ENCODE measurements around the gene LCE1F.

The LCE1F gene

DNA sequence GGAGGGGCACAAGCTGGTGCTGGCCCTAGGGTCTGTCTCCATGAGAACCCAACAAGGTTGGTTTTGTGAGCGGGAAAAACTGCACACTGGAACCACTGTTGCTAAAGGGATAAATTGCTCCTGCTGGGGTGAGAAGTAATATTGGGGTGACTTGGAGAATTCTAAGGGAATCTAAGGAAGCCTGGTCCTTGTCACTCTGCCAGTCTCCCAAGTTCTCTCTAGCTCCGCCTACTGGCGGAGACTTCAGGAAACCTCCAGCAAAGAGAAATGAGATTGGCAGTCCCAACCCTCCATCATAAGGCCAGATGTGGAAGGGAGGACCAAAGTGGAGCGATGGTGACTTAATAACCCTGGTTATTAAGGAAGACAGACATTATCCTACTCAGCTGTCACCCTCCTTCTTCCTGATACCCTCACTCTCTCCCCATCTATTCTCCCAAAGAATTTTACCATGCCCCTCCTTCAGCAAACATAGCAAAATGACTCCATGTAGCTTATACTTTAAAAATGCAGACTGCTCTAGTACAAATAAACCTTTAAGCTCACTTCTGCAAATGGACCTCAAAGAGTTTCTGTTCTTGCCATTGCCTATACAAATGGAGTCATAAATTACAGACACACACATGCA lies 2.7 kb downstream of the LCE1F start:
- ATAC-seq: no peak

DNA sequence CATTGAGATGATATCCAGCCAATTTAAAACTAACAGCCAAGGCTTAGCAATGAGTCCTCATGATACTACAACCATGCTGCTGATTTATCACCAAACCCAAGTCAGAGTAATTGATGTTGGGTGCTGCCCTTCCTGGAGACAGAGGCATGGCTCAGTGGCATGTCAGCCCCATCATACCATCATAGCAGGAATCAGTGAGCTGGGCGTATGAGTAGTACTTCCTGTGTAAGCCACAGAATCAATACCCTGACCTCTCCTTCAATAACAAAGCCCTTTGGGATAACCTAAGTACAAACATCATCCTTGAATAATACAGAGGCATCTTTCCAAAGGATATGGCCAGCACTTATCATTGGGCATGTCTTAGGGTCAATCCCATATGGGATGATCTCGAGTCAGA lies 8.2 kb downstream of the LCE1F start:
- ATAC-seq: no peak

DNA sequence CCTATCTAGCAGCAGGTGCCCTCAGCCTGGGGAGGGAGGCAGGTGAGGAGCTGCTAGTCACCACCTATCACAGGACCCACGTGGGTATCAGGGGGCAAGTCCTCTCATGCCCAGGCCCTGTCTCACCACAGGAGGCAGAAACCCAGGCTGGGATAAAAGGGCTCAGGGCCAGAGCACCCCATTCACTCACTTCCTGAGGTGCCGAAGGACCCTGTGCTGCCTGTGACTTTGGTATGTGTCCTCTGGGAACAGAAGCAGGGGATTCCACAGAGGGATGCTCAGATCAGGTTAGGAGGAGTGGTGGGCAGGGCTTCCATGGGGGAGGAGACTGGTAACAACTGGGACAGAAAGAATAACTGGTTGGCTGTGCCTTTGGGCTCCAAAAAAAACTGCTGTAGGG lies 11.1 kb downstream of the LCE1F start, which contains the start of gene LCE1E:
TSS of gene LCE1E (plus strand) at position 181 of the 400 bp plus-strand sequence. CDS start 1,043 bp downstream, outside the sequence.
- no peak for ATAC-seq

DNA sequence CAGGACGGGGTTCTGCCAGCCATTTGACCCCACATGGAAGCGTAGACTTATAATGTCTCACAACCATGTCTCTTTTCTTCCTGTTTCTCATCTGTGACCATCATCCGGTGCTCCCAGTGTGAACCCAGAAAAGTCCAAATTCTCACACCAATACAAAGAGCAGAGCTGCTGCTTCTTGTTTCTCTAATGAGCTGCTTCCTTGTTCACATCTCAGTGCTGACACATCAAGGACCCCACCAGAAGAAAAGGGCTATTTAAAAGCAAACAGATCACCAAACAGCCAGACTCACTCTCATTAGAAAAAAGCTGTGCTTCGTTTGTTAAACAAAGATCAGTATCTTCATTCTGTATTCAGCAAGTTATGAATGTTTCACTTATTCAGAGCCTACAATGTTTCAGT lies 20.7 kb downstream of the LCE1F start:
- ATAC-seq: no peak

DNA sequence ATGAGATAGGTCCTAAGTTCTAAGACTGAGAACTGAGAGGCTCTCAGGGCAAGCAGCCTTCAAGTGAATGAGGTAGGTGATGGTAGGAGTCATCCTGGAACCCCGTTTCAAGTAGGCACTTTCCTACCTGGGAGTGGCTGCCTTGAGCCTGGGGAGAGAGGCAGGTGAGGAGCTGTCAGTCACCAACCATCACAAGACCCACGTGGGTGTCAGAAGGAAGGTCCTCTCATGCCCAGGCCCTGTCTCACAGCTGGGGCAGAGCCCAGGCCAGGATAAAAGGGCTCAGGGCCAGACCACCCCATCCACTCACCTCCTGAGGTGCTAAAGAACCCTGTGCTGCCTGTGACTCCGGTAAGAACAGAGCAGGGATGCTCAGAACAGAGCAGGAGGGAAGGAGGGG lies 21.5 kb downstream of the LCE1F start, which contains the start of gene LCE1D:
TSS of gene LCE1D (plus strand) at position 301 of the 400 bp plus-strand sequence. CDS start 1,074 bp downstream, outside the sequence.
- ATAC-seq: no peak

DNA sequence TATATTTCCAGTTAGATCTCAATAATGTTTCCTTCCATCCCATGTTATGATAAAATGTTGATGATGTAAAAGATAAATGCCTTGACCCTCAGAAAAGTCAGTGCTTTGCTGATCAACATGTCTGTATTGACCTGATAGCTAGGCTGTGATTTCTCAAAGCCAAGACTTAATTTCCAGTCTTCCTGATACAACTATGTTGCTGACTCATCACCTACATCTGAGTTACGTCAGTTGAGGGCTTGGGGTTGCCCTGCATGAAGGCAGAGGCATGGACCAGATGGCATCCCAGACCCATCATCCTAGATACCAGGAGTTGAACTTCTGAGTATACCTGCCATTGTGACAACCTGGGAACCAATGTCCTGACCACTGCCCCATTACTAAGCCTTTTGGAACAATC lies 26.4 kb downstream of the LCE1F start:
- ATAC-seq: no peak

DNA sequence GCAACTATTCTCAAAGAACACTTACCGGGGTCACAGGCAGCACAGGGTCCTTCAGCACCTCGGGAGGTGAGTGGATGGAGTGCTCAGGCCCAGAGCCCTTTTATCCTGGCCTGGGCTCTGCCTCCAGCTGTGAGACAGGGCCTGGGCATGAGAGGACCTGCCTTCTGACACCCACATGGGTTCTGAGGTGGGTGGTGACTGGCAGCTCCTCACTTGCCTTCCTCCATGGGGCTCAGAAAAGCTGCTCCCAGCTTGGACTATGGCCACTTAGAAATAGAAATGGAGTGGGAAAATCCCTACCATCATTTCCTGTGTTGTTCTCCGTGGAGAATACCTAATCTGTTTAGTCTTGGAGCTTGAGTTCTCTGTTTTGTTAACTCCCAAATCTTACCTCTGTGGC lies 31.6 kb downstream of the LCE1F start, which contains the start of gene LCE1C:
TSS of gene LCE1C (minus strand) at position 76 of the 400 bp plus-strand sequence. CDS start 1,173 bp downstream, outside the sequence.
- no peak for ATAC-seq

DNA sequence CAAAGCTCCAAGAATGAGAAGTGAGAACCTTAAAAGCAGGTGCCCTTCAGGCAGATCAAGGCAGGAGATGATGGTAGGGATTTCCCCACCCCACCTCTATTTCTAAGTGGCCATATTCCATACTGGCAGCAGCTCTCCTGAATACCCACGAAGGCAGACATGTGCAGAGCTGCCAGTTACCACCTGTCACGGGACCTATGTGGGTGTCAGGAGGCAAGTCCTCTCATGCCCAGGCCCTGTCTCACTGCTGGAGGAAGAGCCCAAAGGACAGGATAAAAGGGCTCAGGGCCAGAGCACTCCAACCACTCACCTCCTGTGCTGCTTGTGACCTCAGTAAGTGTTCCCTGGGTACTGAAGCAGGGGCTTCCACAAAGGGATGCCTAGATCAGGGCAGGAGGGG lies 36.1 kb downstream of the LCE1F start:
- ATAC-seq: peak in 1 of 2 donors; percentile 25

DNA sequence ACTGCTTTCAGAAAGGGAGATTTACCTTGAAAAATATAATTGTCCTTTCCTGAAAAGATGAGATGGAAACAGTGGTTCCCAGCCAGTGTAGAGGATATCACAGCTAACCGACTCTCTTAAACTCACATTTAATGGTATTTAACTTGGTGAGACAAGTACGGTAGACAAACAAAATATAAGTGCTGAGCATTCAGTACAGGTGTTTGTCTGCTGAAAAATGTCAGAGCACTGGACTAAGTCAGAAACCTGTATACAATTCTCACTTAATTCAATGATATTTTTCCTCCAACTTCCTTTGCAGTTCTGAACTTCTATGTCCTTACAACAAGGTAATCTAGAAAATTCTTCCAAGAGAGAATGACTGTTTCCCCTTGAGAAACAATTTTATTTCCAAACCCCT lies 36.7 kb downstream of the LCE1F start, which contains the start of gene LCE1B:
TSS of gene LCE1B (plus strand) at position 301 of the 400 bp plus-strand sequence. CDS start 476 bp downstream, outside the sequence.
- ATAC-seq: no peak

DNA sequence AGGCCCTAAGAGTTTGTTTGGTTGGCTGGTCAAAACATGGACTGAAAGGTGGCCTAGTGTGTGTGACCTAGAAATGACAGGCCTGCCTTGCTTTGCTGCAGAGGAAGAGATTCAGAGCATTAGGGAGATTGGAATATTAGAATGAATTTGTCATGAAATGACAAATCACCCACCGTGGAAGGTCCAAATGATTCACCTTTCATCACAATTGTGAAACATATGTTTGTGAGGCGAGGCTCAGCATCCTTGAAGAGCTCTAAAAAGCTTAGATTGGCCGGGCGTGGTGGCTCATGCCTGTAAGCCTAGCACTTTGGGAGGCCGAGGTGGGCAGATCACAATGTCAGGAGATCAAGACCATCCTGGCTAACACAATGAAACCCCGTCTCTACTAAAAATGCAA lies 42.4 kb downstream of the LCE1F start:
- no peak for ATAC-seq

DNA sequence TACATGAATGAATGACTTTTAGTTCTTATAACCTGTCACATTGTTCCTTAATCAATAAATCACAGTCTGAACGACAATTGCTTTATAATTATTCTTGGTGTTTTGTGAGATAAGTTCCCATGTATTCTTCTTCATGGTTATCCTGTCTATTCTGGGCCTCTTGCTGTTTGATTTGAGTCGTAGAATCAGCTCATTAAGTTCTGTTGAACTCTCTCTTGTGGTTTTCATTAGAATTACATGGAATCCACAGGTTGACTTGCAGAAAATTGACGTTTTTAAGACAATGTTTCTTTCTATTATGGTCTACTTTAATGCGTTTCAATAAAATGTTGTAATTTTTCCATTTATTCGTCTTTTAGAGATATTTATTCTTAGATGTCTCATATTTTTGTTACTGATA lies 48.4 kb downstream of the LCE1F start:
- ATAC-seq: no peak

DNA sequence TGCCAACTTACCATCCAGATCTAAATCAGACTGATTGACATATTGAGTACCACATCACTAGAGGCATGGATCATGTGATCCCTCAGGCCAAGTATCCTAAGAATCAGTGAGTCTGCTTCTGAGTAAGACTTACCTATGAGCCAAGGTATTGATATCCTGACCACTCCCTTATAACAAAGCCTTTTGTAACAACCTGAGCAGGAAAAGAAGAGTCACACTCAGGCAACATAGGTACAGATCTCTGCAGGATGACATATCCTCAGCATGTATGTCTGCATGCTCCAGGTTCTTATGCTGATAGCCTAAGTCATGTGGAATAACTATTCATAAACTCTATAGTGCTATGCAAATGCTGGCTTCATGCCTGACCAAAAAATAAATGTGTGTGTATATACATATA lies 50.0 kb downstream of the LCE1F start:
- ATAC-seq: no peak

Measured in activated CD4-positive, CD25-positive, alpha-beta regulatory T cell treated with anti-CD3 and anti-CD28 coated beads, Interleukin-2, amount 50 U/mL, for 24 hours (primary cell).